Activated naive CD4-positive, alpha-beta T cell treated with anti-CD3 and anti-CD28 coated beads for 36 hours (primary cell): ENCODE measurements around the gene BMP6. TPM values are rescaled to one million over a fixed set of nuclear protein-coding genes. Genes with fewer than 3 reads are reported as not detected.
A peak's percentile ranks its signal among the peaks of the same experiment; 100 is the strongest.

Experiments
- CTCF ChIA-PET: fragments of 350-600 bp; sonication (Branson Sonifier 250); formaldehyde crosslinking; loops from one replicate; lab custom pipeline; 2021; ENCODE audit warnings: antibody characterized with exemption; lab: Charles Lee
- DNase-seq: peaks from one replicate; pipeline ENCODE4 v3.0.0-alpha.2; 2020
- H3K27ac Mint-ChIP-seq: one replicate; pipeline ENCODE4 v1.8.0; 2021; ENCODE audit warnings: mild to moderate bottlenecking, mixed read lengths
- H3K27me3 Mint-ChIP-seq: one replicate; pipeline ENCODE4 v1.8.0; 2021; ENCODE audit warnings: low read depth, mixed read lengths
- H3K36me3 Mint-ChIP-seq: one replicate; pipeline ENCODE4 v1.8.0; 2021; ENCODE audit warnings: low read depth, mixed read lengths
- H3K4me1 Mint-ChIP-seq: one replicate; pipeline ENCODE4 v1.8.0; 2021; ENCODE audit warnings: low read depth, mixed read lengths
- H3K4me3 Mint-ChIP-seq: one replicate; pipeline ENCODE4 v1.8.0; 2021; ENCODE audit warnings: mild to moderate bottlenecking, moderate library complexity, mixed read lengths
- H3K9me3 Mint-ChIP-seq: one replicate; pipeline ENCODE4 v1.8.0; 2021; ENCODE audit warnings: mixed read lengths
- intact Hi-C: fragments of 100-400 bp; cut with micrococcal nuclease; formaldehyde crosslinking; loops from one replicate; pipeline ENCODE4 v1.15.1; 2023
- total RNA-seq, 2 experiments: library from RNA; stranded (reverse); gene quantifications; one replicate each; pipeline ENCODE4 v1.2.3, GENCODE V29; 2021

Gene BMP6
- total RNA-seq, 2 experiments from 2014 or later = 0.32 to 0.36 TPM

GRCh38 chr6:7918403-7918802 is 192.5 kb downstream of the BMP6 start:
- H3K36me3 Mint-ChIP-seq = no peaks in the 10 kb centered on the region
- DNase-seq = no peak

GRCh38 chr6:7919871-7920270 is 194.0 kb downstream of the BMP6 start:
- Mint-ChIP-seq H3K4me1 (no peaks in the 10 kb centered on the region), H3K27me3 (peaks cover 2% of the 10 kb centered on the region), H3K36me3 (no peaks in the 10 kb centered on the region), H3K4me3 (no peak overlapping the region), H3K27ac (no peak overlapping the region), H3K9me3 (peaks cover 5% of the 10 kb centered on the region)
- CTCF ChIA-PET = no interaction called here
- intact Hi-C loops = loop anchor here (10.0 kb wide), 1 partner anchor 305 kb away; no protein-coding TSS in a partner anchor
- DNase-seq = peak; percentile 45

More at GRCh38 chr6:7918403-7918802, 192.5 kb downstream of the BMP6 start:
- intact Hi-C loops = loop anchor here (10.0 kb wide), 1 partner anchor 306 kb away; no protein-coding TSS in a partner anchor
- H3K4me3 Mint-ChIP-seq = no peak overlapping the region
- H3K27me3 Mint-ChIP-seq = peaks cover 2% of the 10 kb centered on the region
- H3K27ac Mint-ChIP-seq = no peak overlapping the region
- no peaks in the 10 kb centered on the region for H3K9me3 Mint-ChIP-seq
- CTCF ChIA-PET = interaction anchor here (1.1 kb wide), 1 partner anchor 32 kb away, joined by 4 read pairs; no protein-coding TSS in a partner anchor
- no peaks in the 10 kb centered on the region for H3K4me1 Mint-ChIP-seq

GRCh38 chr6:7920425-7920824 is 194.5 kb downstream of the BMP6 start:
- no peaks in the 10 kb centered on the region for H3K4me1 Mint-ChIP-seq
- no peaks in the 10 kb centered on the region for H3K36me3 Mint-ChIP-seq
- H3K4me3 Mint-ChIP-seq = no peak overlapping the region
- no peak overlapping the region for H3K27ac Mint-ChIP-seq
- intact Hi-C loops = no loop called here
- CTCF ChIA-PET = no interaction called here
- H3K27me3 Mint-ChIP-seq = peaks cover 2% of the 10 kb centered on the region
- peaks cover 9% of the 10 kb centered on the region for H3K9me3 Mint-ChIP-seq
- no peak for DNase-seq

- Mint-ChIP-seq H3K4me3 (no peak overlapping the region), H3K9me3 (peaks cover 11% of the 10 kb centered on the region), H3K27me3 (peaks cover 1% of the 10 kb centered on the region), H3K4me1 (no peaks in the 10 kb centered on the region), H3K36me3 (no peaks in the 10 kb centered on the region), H3K27ac (no peak overlapping the region)
- intact Hi-C loops = no loop called here
- DNase-seq = no peak
- CTCF ChIA-PET = no interaction called here
Observed at GRCh38 chr6:7921046-7921445, 195.1 kb downstream of the BMP6 start.

- no peak overlapping the region for H3K27ac Mint-ChIP-seq
- CTCF ChIA-PET = no interaction called here
- H3K36me3 Mint-ChIP-seq = no peaks in the 10 kb centered on the region
- DNase-seq = no peak
- H3K4me1 Mint-ChIP-seq = no peaks in the 10 kb centered on the region
- no peak overlapping the region for H3K4me3 Mint-ChIP-seq
- intact Hi-C loops = no loop called here
- no peaks in the 10 kb centered on the region for H3K27me3 Mint-ChIP-seq
- H3K9me3 Mint-ChIP-seq = peaks cover 11% of the 10 kb centered on the region
Observed at GRCh38 chr6:7921632-7922092, 195.8 kb downstream of the BMP6 start.

- Mint-ChIP-seq H3K9me3 (peaks cover 11% of the 10 kb centered on the region), H3K27ac (no peak overlapping the region), H3K4me1 (no peaks in the 10 kb centered on the region), H3K4me3 (no peak overlapping the region), H3K27me3 (peaks cover 3% of the 10 kb centered on the region), H3K36me3 (no peaks in the 10 kb centered on the region)
- DNase-seq = no peak
- CTCF ChIA-PET = interaction anchor here (0.6 kb wide), 2 partner anchors 14 to 84 kb away, joined by 4 read pairs; no protein-coding TSS in a partner anchor
- intact Hi-C loops = no loop called here
Observed at GRCh38 chr6:7922596-7922995, 196.7 kb downstream of the BMP6 start.

- no peak overlapping the region for H3K27ac Mint-ChIP-seq
- H3K9me3 Mint-ChIP-seq = peaks cover 11% of the 10 kb centered on the region
- DNase-seq = no peak
- intact Hi-C loops = no loop called here
- H3K4me1 Mint-ChIP-seq = no peaks in the 10 kb centered on the region
- peaks cover 9% of the 10 kb centered on the region for H3K27me3 Mint-ChIP-seq
- CTCF ChIA-PET = no interaction called here
- H3K4me3 Mint-ChIP-seq = no peak overlapping the region
- H3K36me3 Mint-ChIP-seq = no peaks in the 10 kb centered on the region
Observed at GRCh38 chr6:7924867-7925266, 199.0 kb downstream of the BMP6 start.

Other genes starting within 250 kb of the BMP6 start
- gene DSP, start 184.4 kb upstream of the BMP6 start, total RNA-seq = under 1 TPM in 1 of 2 experiments, not detected in 1; 0.22 TPM
- 10 to 100 TPM; 22.7 to 22.8 TPM for gene SNRNP48, start 135.9 kb upstream of the BMP6 start, total RNA-seq
- gene TXNDC5, start 184.7 kb downstream of the BMP6 start, total RNA-seq = 10 to 100 TPM; 60.7 to 62.2 TPM